NCI-H2107 treated with DMSO at 0.1 percent for 48 hours (cell line): ENCODE data around the gene RUSC1.

Experiments used
- DNase-seq: peaks from one replicate; lab custom pipeline; 2025; ENCODE audit not compliant: unreplicated experiment; lab: John Stamatoyannopoulos, UW

The RUSC1 gene

DNA sequence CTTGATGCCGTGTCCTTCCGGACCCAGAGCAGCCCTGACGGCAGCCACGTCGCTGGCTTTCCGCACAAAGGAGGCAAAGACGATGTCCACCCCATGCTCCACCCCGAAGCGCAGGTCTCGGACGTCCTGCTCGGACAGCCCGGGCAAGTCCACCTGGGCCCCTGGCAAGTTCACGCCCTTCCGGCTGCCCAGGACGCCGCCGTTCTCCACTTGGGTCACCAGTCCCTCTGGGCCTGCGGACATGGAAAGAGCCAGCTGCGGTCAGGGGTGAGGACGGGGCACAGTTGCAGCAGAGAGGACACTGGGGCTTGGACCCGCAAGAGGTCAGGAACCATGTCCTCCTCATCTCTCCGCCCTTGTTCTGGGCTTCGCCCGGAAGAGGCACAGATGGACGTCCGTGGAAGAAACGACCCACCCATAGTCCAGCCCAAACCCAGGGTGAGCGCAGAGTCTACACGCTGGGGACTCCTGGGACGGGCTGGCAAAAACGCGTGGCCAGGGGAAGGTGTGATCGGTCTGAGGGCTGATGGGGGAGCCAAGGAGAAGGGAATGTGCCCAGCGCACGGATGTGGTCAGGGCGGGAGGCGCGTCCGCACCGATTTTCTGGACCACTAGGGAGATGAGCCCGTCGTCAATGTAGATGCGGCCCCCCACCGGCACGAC, 26.0 kb upstream of the RUSC1 start:
- no peak for DNase-seq

DNA sequence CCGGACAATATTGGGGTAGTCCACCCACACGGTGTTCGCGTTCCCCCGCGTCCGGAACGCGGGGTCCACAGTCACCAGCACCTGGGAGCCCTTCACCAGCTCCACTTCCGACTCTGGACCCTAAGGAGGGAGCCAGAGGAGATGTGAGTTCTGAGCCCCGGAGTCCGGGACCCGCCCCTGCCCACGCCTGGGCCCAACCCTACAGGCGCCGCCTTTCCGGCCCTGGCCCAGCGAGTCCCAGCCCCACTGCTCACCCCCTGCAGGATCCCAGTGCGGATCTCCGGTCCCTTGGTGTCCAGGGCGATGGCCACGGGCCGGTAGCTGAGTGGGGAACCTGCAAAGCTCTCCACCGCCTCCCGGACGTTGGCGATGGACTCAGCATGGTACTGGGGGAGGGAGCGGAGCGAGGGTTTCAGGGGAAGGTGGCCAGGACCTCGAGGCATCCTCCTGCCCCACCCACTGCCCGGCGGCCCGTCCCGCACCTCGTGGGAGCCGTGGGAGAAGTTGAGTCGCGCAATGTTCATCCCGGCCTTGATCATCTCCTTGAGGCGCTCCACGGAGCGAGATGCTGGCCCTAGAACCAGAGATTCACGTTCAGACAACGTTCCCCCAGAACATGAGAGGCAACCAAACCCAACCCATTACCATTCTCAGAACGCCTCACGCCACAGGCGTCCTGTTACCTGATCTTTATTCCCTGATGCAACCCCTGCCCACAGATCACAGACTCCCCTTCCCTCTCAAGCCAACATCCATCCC, 25.3 kb upstream of the RUSC1 start:
- no peak for DNase-seq

DNA sequence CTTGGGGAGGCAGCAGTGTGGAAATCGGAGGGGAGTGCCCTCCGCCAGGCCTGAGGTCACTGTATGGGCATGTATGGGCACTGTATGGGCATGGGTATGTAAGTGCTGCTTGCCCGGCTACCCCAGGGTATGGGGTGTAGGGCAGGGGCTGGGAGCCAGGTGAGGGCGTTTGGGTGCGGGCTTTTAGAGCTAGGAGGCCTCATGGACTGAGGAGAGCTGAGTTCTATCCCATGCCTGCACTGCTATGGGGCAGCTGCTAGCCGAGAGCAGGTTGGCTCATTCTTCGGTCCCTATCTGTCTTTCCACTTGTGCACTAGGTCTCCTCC, 24.8 kb upstream of the RUSC1 start:
- no peak for DNase-seq

DNA sequence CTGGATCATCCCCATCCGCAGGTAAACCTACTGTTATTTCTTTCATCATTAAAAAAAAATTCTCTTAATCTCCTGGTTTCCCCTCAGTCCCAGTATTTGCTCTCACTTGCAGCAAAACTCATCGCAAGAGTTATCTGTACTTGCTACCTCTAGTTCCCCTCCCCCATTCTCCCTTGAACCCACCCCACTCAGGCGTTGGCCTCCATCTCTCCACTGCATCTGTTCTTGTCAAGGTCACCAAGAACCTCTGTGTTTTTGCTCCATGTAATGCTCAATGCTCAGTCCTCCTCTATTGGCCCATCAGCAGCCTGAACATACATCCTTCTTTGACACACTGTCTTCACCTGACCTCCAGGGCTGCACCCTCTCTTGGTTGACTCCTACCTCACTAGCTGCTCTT, 24.0 kb upstream of the RUSC1 start:
- DNase-seq, result no peak

DNA sequence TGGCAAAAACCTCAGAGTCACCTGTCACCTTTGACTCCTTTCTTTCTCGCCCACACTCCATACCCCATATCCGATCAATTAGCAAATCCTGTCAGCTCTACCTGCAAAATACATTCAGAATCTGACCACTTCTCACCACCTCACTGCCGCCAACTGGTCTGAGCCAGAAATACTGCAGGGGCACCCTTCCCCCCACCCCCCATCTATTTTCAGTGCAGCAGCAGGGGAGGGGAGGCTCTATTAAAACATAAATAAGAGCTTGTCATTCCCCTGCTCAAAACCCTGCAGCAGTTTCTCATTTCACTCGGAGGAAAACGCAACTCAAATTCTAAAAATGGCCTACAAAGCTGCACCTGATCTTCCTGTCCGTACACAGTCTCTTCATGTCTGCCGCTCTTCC, 23.3 kb upstream of the RUSC1 start:
- DNase-seq, result no peak

DNA sequence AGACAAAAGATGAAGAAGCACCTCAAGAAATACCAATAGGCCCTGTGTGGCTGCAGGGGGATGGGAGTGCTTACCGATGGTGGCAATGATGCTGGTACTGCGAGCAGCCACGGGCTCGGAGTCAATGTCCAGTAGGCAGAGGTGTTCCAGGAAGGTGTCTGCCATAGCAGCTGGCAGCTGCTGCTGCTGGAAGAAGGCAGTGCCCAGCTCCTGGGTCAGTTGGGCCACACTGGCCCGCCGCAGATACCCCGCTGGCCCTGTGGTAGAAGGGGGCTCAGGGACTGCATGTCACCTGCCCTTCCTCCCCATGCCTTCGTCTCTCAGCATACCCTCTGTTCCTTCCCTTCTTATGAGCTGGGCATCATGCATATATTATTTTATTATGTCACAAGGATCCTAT, 20.7 kb upstream of the RUSC1 start:
- no peak for DNase-seq

DNA sequence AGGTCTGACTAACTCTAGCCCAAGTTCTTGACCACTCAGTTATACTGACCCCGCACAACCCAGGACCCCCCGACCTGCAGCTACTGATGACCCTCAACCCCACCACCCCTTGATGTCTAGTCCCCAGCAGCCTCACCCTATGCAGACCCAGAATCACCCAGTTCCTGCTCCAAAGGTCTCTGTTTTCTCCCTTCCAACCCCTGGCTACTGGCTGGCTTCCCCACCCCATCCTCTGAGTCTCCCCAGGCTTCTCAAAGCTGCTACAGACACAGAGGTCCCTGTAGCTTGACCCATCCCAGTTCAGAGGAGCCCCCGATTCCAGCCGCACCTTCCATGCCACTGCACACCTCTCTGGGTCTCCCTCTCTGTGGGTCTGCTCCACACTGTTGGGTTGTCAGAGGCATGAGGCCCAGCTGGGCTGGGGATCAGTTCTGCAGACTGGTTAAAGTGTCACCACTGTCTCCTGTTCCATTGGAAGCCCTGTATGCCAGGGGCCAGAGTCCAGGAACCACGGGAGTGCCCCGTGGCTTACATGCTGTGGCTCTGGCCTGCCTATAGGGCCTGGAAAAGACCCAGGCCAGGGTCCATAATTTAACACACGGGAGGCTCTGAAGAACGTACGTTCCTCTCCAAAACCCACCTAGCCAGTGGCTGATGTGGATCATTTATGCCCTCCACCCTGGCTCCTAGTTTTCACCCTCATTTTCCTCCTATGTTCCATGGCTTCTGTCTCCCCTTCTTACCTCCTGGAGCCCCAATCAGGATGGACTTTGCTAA, 20.0 kb upstream of the RUSC1 start:
- DNase-seq, result no peak

DNA sequence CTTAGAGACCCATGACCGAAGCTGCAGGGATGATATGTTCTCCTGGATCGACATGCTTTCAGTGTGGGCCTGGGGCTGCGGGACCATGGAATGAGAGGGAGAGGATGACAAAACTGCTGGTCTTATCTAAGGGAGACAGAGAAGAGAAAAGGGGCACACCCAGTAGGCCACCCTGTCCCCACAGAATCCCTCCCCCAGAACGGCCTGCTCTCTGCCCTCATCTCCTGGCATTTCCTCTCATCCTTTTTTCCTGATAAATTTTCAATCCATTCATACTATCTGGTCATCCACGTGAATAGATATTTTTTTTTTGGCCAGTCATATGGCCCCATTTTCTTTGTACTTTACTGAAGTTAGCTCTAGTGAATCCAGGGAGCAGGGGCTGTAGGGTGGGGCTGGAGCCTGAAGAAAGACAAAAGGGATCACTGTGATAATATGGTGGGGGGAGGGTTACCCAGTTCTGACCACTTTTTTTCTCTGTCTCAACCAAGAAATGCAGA, 19.3 kb upstream of the RUSC1 start, which contains the start of gene PKLR:
PKLR (minus strand) TSS at position 97 of the 500 bp plus-strand sequence; CDS start at position 54, 43 bp downstream.
- no peak for DNase-seq

DNA sequence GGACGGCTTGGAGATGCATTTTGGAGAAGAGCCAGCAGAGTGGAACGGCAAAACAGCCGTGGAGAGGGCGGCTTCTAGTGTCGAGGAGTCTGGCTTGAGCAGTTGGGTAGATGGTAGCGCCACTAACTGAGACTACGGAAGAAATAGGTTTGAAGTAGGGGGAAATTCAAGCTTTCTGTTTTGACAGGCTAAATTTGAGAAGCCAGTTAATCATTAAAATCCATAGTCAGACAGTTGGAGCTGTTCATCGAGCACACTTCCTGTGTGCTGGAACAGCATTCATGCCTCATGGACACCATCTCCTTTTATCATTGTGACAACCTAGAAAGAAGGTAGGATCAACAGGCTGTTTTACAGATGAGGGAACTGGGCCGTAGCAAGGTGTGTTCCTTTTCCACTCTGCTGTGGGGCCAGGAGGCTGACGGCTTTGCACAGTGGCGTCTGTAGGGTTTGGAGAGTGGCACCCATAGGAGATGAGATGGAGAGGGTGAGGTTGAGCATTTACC, 16.1 kb upstream of the RUSC1 start:
- DNase-seq, result no peak

DNA sequence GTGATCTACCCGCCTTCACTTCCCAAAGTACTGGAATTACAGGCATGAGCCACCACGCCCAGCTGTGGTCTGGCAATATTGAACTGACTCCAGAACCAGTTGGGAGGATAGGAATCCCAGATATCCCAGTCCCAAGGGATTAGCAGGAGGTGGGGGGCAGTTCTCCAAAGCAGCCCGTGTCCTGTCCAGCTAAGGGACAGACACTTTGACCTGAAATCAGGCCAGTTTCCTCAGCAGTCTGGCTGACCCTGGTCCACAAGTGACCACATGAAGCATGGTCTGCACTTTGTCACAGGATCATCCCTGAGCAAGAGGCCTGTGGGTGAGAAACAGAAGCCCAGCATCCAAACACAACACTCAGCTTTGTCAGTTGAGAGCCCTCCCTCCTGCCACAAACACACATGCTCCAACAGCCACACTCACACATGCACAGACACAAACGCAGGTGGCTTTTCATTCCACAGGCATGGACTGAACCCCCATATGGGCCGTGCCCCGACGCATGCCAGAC, 14.8 kb upstream of the RUSC1 start:
- DNase-seq, result no peak

DNA sequence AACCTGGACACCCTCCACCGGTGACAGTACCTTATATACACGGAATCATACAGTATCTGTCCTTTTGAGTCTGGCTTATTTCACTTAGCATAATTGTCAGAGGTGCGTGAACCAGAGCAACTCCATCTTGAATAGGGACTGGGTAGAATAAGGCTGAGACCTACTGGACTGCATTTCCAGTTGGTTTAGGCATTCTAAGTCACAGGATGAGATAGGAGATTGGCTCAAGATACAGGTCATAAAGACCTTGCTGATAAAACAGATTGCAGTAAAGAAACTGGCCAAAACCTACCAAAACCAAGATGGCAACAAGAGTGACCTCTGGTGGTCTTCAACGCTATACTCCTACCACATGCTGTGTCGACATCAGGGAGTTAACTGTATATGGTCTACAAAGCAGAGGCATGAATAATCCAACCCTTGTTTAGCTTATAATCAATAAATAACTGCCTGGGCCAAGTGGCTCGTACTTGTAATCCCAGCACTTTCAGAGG, 13.4 kb upstream of the RUSC1 start:
- DNase-seq, result no peak

DNA sequence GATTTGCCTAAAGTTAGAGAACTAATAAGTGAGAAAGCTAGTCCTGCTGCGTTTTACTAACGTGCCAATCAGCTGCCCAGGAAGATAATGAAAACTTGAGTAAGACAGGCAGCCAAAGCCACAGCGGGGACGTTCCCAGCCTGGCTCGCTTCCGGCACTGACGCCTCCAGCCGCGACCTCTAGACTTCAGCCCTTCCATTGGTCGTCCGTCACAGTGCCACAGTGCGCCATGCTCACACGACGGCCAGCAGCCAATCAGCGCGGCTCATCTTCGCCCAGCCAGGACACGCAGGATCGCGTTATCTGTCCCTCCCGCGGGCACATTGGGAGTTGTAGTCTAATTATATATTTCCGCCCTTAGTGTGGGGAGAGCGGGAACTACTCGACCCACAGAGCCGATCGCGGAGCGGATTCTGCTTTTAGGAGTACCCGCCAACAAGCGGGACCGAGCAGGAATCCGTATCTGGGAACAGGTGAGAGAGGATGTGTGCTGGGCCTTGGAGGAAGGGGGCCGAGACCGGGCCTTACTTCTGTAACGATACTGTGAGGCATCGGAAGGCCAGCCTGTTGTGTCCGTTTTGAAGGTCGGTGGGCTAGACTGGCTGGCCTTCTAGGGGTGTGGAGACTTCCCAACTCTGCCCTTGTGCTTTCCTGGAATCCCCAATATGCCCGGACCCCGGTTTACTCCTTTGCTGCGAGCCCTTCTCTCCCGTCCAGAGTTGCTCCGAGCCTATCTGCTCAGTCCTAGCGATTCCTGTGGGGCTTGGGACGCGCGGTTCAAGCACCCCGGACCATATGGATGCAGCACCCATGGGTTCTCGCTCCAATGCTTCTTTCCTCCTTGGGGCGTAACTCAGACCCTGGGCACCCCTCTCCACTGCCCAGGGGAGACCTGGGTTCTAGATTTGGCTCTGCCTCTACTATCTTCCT, 11.9 kb upstream of the RUSC1 start, which contains the start of gene FDPS:
FDPS (plus strand) TSS at position 374 of the 930 bp plus-strand sequence. CDS start 924 bp downstream, outside the sequence.
- DNase-seq, result peak; percentile 99

DNA sequence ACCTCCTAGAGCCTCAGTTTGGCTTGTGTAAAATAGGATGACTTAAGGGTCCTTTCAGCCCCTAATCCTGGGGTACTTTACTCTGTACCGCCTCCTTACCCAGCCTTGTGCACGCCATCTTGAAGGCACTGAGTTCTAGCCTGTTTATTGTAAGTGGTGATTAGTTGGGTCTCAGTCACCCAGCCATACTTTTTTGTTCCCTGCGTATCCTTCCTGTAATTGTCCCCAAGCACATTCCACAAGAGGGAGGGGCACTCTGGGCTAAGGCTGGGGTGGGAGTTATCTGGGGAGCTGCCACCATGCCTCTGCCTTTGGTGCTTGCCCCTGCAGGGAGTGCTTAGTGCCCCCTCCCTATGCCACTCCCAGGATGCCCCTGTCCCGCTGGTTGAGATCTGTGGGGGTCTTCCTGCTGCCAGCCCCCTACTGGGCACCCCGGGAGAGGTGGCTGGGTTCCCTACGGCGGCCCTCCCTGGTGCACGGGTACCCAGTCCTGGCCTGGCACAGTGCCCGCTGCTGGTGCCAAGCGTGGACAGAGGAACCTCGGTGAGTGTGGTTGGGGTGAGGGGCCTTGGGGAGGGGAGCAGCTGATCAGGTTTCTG, 11.2 kb upstream of the RUSC1 start:
- no peak for DNase-seq

DNA sequence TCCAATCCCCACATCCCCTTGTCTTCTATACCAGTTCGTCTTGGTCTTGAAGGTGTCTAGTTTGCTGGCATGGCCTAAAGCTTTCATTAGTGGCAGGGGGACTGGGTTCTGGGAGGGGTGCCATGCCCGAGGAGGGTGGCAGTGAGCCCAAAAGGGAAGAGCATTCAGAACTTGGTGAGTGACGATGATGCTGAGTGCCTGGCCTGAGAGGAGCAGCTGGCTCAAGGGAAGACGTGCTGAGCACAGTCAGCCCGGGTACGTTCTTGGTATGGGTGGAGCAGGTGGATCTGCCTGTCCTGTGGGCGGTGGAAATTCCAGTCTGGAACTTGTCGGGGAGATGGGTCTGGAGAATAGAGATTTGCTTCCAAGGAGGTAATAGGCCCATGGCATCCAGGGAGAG, 7.4 kb upstream of the RUSC1 start:
- no peak for DNase-seq

DNA sequence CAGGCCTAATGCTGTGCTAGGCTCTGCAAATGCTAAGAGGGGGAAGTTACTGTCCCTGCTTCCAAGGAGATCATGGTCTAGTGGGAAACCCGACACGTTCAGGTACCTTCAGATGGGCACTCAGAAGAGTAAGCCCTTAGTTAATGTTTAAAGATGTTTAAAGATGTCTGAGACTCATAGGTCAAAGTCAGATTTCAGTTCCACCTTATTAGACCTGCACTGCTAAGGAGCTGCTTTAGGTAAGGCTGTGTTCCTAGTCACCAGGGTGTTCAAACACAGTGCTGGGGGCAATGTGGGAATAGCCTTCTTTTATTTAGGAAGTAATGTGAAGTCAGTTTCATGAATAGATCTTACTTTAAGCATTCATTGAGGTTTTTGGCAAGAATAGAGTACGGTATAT, 3.8 kb upstream of the RUSC1 start:
- DNase-seq, result no peak

DNA sequence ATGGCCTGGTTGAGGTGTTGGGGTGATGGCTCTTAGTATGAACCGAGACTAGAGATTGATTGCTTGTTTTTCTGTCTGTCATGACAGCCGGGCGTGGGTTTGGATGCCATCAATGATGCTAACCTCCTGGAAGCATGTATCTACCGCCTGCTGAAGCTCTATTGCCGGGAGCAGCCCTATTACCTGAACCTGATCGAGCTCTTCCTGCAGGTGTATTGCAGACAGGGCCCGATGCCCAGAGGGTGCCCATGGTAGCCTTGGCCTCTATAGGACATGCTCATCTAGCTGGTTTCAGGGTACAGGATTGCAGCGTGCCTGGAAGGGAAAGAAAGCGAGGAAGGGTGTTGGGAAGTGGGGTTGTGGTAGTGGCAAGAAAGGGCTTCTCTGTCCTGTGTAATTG, 2.6 kb upstream of the RUSC1 start:
- no peak for DNase-seq

DNA sequence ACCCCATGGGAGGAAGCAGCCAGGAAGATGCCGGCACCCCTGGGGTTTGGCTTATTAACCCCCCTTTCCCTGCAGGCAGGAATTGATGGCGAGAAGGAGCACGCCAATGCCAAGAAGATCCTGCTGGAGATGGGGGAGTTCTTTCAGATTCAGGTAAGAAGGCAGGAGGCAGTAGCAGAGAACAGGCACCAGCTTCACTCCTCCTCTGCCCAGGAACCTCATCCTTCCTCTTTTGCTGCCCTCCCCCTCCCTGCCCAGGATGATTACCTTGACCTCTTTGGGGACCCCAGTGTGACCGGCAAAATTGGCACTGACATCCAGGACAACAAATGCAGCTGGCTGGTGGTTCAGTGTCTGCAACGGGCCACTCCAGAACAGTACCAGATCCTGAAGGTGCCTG, 1.2 kb upstream of the RUSC1 start:
- DNase-seq, result no peak

DNA sequence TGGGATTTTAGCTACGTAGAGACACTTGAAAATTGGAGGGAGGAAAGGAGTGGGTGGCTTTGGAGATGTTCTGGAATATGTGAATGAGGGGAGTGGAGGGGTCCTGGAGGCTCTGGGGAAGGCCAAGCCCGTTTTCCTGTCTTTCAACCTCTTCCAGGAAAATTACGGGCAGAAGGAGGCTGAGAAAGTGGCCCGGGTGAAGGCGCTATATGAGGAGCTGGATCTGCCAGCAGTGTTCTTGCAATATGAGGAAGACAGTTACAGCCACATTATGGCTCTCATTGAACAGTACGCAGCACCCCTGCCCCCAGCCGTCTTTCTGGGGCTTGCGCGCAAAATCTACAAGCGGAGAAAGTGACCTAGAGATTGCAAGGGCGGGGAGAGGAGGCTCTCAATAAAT, 442 bp upstream of the RUSC1 start:
- DNase-seq, result no peak

DNA sequence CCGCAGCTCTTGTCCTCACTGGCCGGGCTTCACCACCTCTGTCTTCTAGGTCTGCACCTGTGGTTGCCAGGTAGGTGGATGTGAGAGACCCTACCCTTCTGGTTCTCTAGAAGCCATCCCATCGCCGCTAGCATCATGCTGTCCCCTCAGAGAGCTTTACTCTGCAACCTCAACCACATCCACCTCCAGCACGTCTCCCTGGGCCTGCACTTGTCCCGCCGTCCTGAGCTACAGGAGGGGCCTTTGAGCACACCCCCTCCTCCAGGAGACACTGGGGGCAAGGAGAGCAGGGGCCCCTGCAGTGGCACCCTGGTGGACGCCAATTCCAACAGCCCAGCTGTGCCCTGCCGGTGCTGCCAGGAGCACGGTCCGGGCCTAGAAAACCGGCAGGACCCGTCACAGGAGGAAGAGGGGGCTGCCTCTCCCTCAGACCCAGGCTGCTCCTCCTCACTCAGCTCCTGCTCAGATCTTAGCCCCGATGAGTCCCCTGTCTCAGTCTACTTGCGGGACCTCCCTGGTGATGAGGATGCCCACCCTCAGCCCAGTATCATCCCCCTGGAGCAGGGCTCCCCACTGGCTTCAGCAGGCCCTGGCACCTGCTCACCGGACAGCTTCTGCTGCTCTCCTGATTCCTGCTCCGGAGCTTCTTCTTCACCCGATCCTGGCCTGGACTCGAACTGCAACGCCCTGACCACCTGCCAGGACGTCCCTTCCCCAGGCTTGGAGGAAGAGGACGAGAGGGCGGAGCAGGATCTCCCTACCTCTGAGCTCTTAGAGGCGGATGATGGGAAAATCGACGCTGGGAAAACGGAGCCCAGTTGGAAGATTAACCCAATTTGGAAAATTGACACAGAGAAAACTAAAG, 1.2 kb downstream of the RUSC1 start:
- no peak for DNase-seq
